ENCODE measurements around the gene ELP5.

DNA sequence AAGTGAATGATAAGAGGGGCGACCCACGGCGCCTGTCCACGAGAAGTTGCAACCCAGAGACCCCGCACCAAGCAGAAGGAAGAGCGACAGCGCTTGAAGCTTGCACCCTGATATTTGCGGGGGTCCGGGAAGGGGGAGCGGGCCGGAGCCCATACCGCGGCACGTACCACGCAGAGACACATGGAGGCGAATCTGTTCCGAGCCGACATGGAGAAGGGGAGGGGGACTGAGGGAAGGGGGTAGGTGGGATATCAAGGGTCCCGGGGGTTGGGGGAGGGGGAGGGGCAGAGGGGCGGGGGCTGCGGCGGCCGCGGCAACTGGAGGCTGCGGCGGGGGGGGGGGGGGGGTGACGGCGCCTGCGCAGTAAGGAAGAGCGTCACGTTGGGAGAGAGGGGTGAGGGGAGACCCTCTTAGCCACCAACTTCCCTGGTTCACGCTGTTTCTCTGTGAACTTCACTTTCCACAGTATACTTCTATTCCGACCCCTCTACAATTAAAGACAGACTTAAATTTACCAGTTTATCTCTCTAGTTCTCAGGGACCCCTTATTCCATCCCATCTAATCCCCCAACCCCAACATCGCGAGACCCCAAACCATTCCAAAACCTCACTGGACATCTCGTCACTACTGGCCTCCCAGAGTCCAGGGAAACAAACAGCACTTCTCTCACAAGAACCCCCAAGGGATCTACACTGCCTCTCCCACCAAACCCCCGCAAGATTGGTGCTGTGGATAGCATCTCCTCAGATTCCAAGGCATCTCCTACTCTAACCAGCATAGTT is 40.3 kb upstream of the ELP5 start:
- TF ChIP-seq, protein P1, sequence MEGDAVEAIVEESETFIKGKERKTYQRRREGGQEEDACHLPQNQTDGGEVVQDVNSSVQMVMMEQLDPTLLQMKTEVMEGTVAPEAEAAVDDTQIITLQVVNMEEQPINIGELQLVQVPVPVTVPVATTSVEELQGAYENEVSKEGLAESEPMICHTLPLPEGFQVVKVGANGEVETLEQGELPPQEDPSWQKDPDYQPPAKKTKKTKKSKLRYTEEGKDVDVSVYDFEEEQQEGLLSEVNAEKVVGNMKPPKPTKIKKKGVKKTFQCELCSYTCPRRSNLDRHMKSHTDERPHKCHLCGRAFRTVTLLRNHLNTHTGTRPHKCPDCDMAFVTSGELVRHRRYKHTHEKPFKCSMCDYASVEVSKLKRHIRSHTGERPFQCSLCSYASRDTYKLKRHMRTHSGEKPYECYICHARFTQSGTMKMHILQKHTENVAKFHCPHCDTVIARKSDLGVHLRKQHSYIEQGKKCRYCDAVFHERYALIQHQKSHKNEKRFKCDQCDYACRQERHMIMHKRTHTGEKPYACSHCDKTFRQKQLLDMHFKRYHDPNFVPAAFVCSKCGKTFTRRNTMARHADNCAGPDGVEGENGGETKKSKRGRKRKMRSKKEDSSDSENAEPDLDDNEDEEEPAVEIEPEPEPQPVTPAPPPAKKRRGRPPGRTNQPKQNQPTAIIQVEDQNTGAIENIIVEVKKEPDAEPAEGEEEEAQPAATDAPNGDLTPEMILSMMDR (IDR thresholded peaks at IDR 0.05; ENCODE audit: low read depth, low read length) = no peak
- TF ChIP-seq EZH2phosphoT487 (IDR thresholded peaks at IDR 0.05; ENCODE audit: low read depth) = no peak
